Liver (tissue), 9 donors: ENCODE results near the gene NAGLU. TPM values are rescaled to one million over a fixed set of nuclear protein-coding genes. Genes with fewer than 3 reads are reported as not detected.
"Not testable (repeated sequence)": the region's sequence is repeated elsewhere in the genome, so short reads cannot be mapped to it uniquely, and the experiment has no call there.

Experiments used
- DNase-seq: peaks from one replicate; pipeline ENCODE4 v3.0.0-alpha.2; 2017; ENCODE audit warnings: low spot score
- H3K27ac ChIP-seq, 2 donors: one replicate each; pipeline ENCODE4 v1.7.0; 2013; ENCODE audit warnings: inconsistent platforms in 2 of 2, low read length in 2 of 2, control low read depth in 1 of 2, low read depth in 1 of 2, mild to moderate bottlenecking in 1 of 2
- H3K27me3 ChIP-seq, 4 donors: one replicate each; pipeline versions ENCODE4 v1.6.1 to v1.7.0; 2013; ENCODE audit warnings: low read length in 3 of 4, inconsistent platforms in 1 of 4, mild to moderate bottlenecking in 1 of 4, moderate library complexity in 1 of 4; ENCODE audit not compliant: control insufficient read depth in 4 of 4, insufficient read depth in 4 of 4
- H3K36me3 ChIP-seq, 4 donors: one replicate each; pipeline versions ENCODE4 v1.6.1 to v1.7.0; 2013; ENCODE audit warnings: low read length in 3 of 4, mild to moderate bottlenecking in 3 of 4, low read depth in 1 of 4, moderate library complexity in 1 of 4; ENCODE audit not compliant: control insufficient read depth in 4 of 4, insufficient read depth in 3 of 4
- H3K4me1 ChIP-seq, 4 donors: one replicate each; pipeline versions ENCODE4 v1.6.1 to v1.7.0; 2013; ENCODE audit warnings: low read length in 3 of 4, mild to moderate bottlenecking in 3 of 4, moderate library complexity in 1 of 4; ENCODE audit not compliant: control insufficient read depth in 4 of 4, insufficient read depth in 4 of 4
- H3K4me3 ChIP-seq, 3 donors: one replicate each; pipeline versions ENCODE4 v1.6.1 to v1.7.0; 2013; ENCODE audit warnings: low read length in 3 of 3, control low read depth in 1 of 3, low read depth in 1 of 3, mild to moderate bottlenecking in 1 of 3
- H3K9ac ChIP-seq, 2 donors: one replicate each; pipeline ENCODE4 v1.7.0; 2013; ENCODE audit warnings: low read length in 2 of 2, mild to moderate bottlenecking in 2 of 2, moderate library complexity in 2 of 2, control low read depth in 1 of 2, low read depth in 1 of 2
- H3K9me3 ChIP-seq, 4 donors: one replicate each; pipeline versions ENCODE4 v1.6.1 to v1.7.0; 2013; ENCODE audit warnings: low read length in 3 of 4; ENCODE audit not compliant: control insufficient read depth in 4 of 4
- ATF3 ChIP-seq: IDR thresholded peaks from 2 replicates; pipeline ENCODE4 v1.6.1; 2016; ENCODE audit warnings: antibody characterized with exemption
- EGR1 ChIP-seq, 2 donors: IDR thresholded peaks; 2 replicates each; pipeline ENCODE4 v1.6.1; 2016 to 2018; ENCODE audit warnings: antibody characterized with exemption in 2 of 2, low read depth in 2 of 2
- FOXA1 ChIP-seq: IDR thresholded peaks from 2 replicates; pipeline ENCODE4 v1.6.1; 2016; ENCODE audit warnings: antibody characterized with exemption
- FOXA2 ChIP-seq: IDR thresholded peaks from 2 replicates; pipeline ENCODE4 v1.6.1; 2016; ENCODE audit warnings: antibody characterized with exemption
- GABPA ChIP-seq, 2 donors: IDR thresholded peaks in 1 of 2; conservative IDR thresholded peaks in 1 of 2; 2 replicates each; pipeline ENCODE4 v1.6.1; 2016; ENCODE audit warnings: antibody characterized with exemption in 2 of 2, mild to moderate bottlenecking in 1 of 2, moderate library complexity in 1 of 2
- HNF4A ChIP-seq, 2 donors: conservative IDR thresholded peaks; 2 replicates each; pipeline ENCODE4 v1.6.1; 2016; ENCODE audit warnings: antibody characterized with exemption in 2 of 2, mild to moderate bottlenecking in 2 of 2
- HNF4G ChIP-seq: IDR thresholded peaks from 2 replicates; pipeline ENCODE4 v1.6.1; 2016; ENCODE audit warnings: antibody characterized with exemption
- JUND ChIP-seq, 2 donors: IDR thresholded peaks; 2 replicates each; pipeline ENCODE4 v1.6.1; 2016; ENCODE audit warnings: antibody characterized with exemption in 2 of 2
- MAX ChIP-seq: IDR thresholded peaks from 2 replicates; pipeline ENCODE4 v1.6.1; 2016; ENCODE audit warnings: antibody characterized with exemption
- NR2F2 ChIP-seq: IDR thresholded peaks from 2 replicates; pipeline ENCODE4 v1.6.1; 2016; ENCODE audit warnings: antibody characterized with exemption
- RAD21 ChIP-seq, 2 donors: IDR thresholded peaks; 2 replicates each; pipeline ENCODE4 v1.6.1; 2016; ENCODE audit warnings: antibody characterized with exemption in 2 of 2, mild to moderate bottlenecking in 2 of 2
- RXRA ChIP-seq, 2 donors: IDR thresholded peaks; 2 replicates each; pipeline ENCODE4 v1.6.1; 2017 to 2018; ENCODE audit warnings: antibody characterized with exemption in 2 of 2, mild to moderate bottlenecking in 1 of 2
- TAF1 ChIP-seq: conservative IDR thresholded peaks from 2 replicates; pipeline ENCODE4 v1.6.1; 2016; ENCODE audit warnings: antibody characterized with exemption, mild to moderate bottlenecking
- YY1 ChIP-seq: IDR thresholded peaks from 2 replicates; pipeline ENCODE4 v1.6.1; 2016; ENCODE audit warnings: antibody characterized with exemption, mild to moderate bottlenecking
- ZBTB33 ChIP-seq: IDR thresholded peaks from 2 replicates; pipeline ENCODE4 v1.6.1; 2016; ENCODE audit warnings: antibody characterized with exemption
- WGBS: extraction: QIAGEN DNeasy Blood & Tissue Kit; methylation state at CpG from one replicate; pipeline ENCODE4 v1.1.7; 2013; 5-methylcytosine and 5-hydroxymethylcytosine counted together
- polyA plus RNA-seq, 2 donors: library from polyadenylated mRNA; stranded (reverse) in 1 of 2; unstranded in 1 of 2; fragments of 200-250 nt in 1 of 2; fragments of >200 nt in 1 of 2; fragmentation: Nextera tagmentation in 1 of 2; extraction: Ambion mirVana in 1 of 2; gene quantifications; one replicate each; pipeline versions ENCODE4 v1.2.1 to v1.2.3, GENCODE V29; 2013 to 2015
- total RNA-seq, 2 donors: library from RNA; depleted of rRNA; stranded (reverse); fragments of >200 nt; gene quantifications; one replicate each; pipeline ENCODE4 v1.2.3, GENCODE V29; 2014
- TF ChIP-seq, protein P1 (sequence below): fragments of 150-350 bp; IDR thresholded peaks from 2 replicates; pipeline ENCODE4 v1.5.1; 2017; ENCODE audit warnings: improper control_type of control experiment, low read depth, low read length; ENCODE audit not compliant: missing input control
- donor health status: healthy.
- donor health status: healthy.
- donor health status: healthy.
- donor health status: healthy.
- donor health status: healthy.

Gene NAGLU
- total and polyA plus RNA-seq, 4 donors, result 15.5 to 41.2 (median 28.9) TPM

GRCh38 chr17:42554250-42555121 is 18.4 kb downstream of the NAGLU start:
- H3K4me1 ChIP-seq, result peaks cover 0 to 20% (median 11%) of the 10 kb centered on the region in 4 donors

DNA sequence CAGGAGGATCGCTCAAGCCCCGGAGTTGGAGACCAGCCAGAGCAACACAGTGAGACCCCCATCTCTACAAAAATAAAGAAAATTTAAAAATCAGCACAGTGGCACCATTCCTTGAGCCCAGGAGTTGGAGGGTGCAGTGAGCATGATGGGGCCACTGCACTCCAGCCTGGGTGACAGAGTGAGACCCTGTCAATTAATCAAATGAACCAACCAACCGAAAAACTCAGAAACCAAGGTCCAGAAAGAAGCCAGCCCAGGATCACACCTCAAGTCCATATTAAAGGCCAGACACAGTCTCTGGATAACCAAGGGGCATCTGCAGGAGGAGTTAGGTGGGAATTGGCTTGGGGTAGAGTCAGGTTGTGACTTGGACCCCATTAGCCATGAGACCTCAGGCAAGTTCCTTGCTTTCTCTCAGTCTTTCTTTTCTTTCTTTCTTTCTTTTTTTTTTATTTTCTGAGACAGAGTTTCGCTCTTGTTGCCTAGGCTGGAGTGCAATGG is 19.1 kb downstream of the NAGLU start:
- Histone ChIP-seq H3K4me3 (peak overlapping the region; percentile 71 to 85 (median 71)), H3K36me3 (no peaks in the 10 kb centered on the region), H3K9ac (peak overlapping the region; percentile 80 to 90), H3K27ac (peak overlapping the region; percentile 88 to 93), H3K4me1 (peaks cover 0 to 20% (median 11%) of the 10 kb centered on the region in 4 donors), H3K27me3 (no peaks in the 10 kb centered on the region), H3K9me3 (no peaks in the 10 kb centered on the region)
- TF ChIP-seq TAF1 (no peak), JUND (IDR thresholded peaks at IDR 0.05) (no peak), NR2F2 (no peak), HNF4A (conservative IDR thresholded peaks at IDR 0.05) (no peak), FOXA1 (no peak), ATF3 (no peak), ZBTB33 (no peak), FOXA2 (no peak), RAD21 (IDR thresholded peaks at IDR 0.05) (no peak), HNF4G (no peak)
- TF ChIP-seq, protein P1, sequence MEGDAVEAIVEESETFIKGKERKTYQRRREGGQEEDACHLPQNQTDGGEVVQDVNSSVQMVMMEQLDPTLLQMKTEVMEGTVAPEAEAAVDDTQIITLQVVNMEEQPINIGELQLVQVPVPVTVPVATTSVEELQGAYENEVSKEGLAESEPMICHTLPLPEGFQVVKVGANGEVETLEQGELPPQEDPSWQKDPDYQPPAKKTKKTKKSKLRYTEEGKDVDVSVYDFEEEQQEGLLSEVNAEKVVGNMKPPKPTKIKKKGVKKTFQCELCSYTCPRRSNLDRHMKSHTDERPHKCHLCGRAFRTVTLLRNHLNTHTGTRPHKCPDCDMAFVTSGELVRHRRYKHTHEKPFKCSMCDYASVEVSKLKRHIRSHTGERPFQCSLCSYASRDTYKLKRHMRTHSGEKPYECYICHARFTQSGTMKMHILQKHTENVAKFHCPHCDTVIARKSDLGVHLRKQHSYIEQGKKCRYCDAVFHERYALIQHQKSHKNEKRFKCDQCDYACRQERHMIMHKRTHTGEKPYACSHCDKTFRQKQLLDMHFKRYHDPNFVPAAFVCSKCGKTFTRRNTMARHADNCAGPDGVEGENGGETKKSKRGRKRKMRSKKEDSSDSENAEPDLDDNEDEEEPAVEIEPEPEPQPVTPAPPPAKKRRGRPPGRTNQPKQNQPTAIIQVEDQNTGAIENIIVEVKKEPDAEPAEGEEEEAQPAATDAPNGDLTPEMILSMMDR, result no peak
- DNase-seq, result no peak
- 27% methylated on average over 4 of the region's 4 CpGs for WGBS

More at GRCh38 chr17:42554250-42555121, 18.4 kb downstream of the NAGLU start:
- H3K27me3 ChIP-seq, result no peaks in the 10 kb centered on the region
- under 1% methylated on average over 82 of the region's 82 CpGs for WGBS
- peak; percentile 76 for DNase-seq
- H3K4me3 ChIP-seq, result peak overlapping the region; percentile 71 to 85 (median 71)
- peak overlapping the region; percentile 80 to 90 for H3K9ac ChIP-seq
- H3K27ac ChIP-seq, result peak overlapping the region; percentile 88 to 93
- H3K36me3 ChIP-seq, result no peaks in the 10 kb centered on the region
- TF ChIP-seq JUND (IDR thresholded peaks at IDR 0.05) (no peak), RXRA (IDR thresholded peaks at IDR 0.05) (peak in 1 of 2 donors; percentile 11), YY1 (peak; percentile 47), HNF4A (conservative IDR thresholded peaks at IDR 0.05) (no peak), FOXA1 (no peak), FOXA2 (no peak), GABPA (IDR thresholded peaks at IDR 0.05 in 1 of 2, conservative IDR thresholded peaks at IDR 0.05 in 1 of 2) (peak in 1 of 2 donors; percentile 79), RAD21 (IDR thresholded peaks at IDR 0.05) (peak in 1 of 2 donors; percentile 49), MAX (no peak), EGR1 (IDR thresholded peaks at IDR 0.05; ENCODE audit: low read depth in 2 of 2) (no peak)
- H3K9me3 ChIP-seq, result no peaks in the 10 kb centered on the region

DNA sequence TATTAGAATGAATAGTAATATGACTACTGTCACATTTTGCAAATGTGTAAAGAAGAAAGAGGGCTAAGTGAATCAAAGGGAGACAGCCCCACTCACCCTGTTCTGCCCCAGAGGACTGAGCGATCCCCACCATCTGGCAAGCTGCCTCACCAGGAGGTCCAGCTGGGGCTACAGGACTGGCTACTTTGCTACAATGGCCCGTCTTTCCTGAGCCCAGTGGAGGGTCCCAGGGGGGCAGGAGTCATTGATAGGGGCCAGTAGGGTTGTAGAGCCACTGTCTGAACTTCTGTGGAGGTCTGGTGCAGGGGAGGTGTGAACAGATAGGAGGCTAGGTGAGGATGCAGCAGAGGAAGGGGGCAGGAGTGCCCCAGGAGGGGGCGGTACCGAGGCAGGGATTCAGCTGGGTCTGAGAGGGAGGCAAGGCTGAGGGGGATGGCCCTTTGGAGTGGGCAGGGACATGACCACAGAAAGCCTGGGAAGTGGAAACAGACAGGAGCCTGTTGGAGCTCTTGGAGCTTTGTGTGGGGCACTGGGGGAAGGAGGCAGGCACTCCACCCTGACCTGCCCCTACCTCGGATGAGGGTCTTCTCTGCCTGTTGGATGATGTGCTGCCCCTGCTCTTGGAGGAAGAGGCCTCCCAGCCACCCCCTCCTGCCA is 20.0 kb downstream of the NAGLU start:
- H3K4me3 ChIP-seq, DNase-seq, H3K27me3 ChIP-seq, H3K36me3 ChIP-seq, H3K27ac ChIP-seq, H3K9me3 ChIP-seq, H3K9ac ChIP-seq: not testable (repeated sequence)
- WGBS, result 72% methylated on average over 5 of the region's 5 CpGs
- peaks cover 0 to 20% (median 11%) of the 10 kb centered on the region in 4 donors for H3K4me1 ChIP-seq
